Measurements from ENCODE around the gene BASP1.

The BASP1 gene

DNA sequence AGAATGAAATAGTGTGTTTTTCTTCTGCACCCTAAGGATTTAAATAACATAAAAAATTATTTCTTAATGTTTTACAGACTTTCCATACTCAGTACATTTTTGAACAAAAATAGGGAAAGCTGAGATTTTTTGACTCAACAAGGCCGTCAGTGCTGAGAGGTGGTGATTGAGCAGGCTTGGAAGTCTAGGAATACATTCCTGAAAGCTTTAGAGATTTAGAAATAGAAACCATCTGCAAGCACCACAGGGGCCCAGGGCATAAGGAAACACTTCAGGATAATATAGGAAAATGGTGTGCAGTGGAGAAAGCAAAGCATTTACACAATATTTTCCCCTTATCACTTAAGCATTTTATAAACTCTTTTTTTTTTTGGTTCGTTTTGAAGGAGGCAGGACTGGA lies 5.2 kb downstream of the BASP1 start:
- Histone ChIP-seq H3K4me1 (ENCODE audit: control insufficient read depth in 1 of 2, insufficient read depth in 2 of 2, low read length in 2 of 2) (peaks cover 15% of the 10 kb centered on the region in 2 experiments), H3K27ac (ENCODE audit: low read depth, low read length) (peak overlapping the region; percentile 65), H4K12ac (ENCODE audit: low read depth, low read length) (no peak overlapping the region)

GRCh38 chr5:17223367-17224185 lies 6.1 kb downstream of the BASP1 start:
- H3K9ac ChIP-seq (ENCODE audit: low read length): no peak overlapping the region
- H3K36me3 ChIP-seq (ENCODE audit: control insufficient read depth in 1 of 2, insufficient read depth in 2 of 2, low read length in 2 of 2): peaks cover 2 to 3% of the 10 kb centered on the region in 2 experiments
- no peak overlapping the region for H3K14ac ChIP-seq (ENCODE audit: low read length)
- H3K9me3 ChIP-seq (ENCODE audit: insufficient read depth, low read depth, low read length): no peaks in the 10 kb centered on the region
- no peak overlapping the region for H2BK5ac ChIP-seq (ENCODE audit: low read depth, low read length, poor library complexity)
- peak overlapping the region; percentile 43 for H3K27ac ChIP-seq (ENCODE audit: low read depth, low read length)
- H3K79me2 ChIP-seq (ENCODE audit: control insufficient read depth, insufficient read depth, low read length, poor library complexity): peaks cover 23% of the 10 kb centered on the region
- H3K4me1 ChIP-seq (ENCODE audit: control insufficient read depth in 1 of 2, insufficient read depth in 2 of 2, low read length in 2 of 2): peaks cover 18 to 20% of the 10 kb centered on the region in 2 experiments
- H2AK5ac ChIP-seq (ENCODE audit: low read length): no peak overlapping the region
- no peaks in the 10 kb centered on the region for H3K27me3 ChIP-seq (ENCODE audit: insufficient read depth, low read length)
- DNase-seq: peak in 1 of 2 donors; percentile 44
- H3K4me3 ChIP-seq (ENCODE audit: low read depth, low read length): no peak overlapping the region
- no CpG with 5 or more reads among the region's 5 CpGs for WGBS (ENCODE audit: extremely low coverage, insufficient coverage, insufficient read length)
- H4K8ac ChIP-seq (ENCODE audit: low read depth, low read length): no peak overlapping the region
- no peak overlapping the region for H3K23ac ChIP-seq (ENCODE audit: low read length)
- no peak overlapping the region for H2BK120ac ChIP-seq (ENCODE audit: insufficient read depth, low read length, poor library complexity)
- H2AFZ ChIP-seq (ENCODE audit: insufficient read depth, low read length, poor library complexity): no peak overlapping the region
- H2BK12ac ChIP-seq (ENCODE audit: low read length): no peak overlapping the region
- peaks cover 11% of the 10 kb centered on the region for H3K79me1 ChIP-seq (ENCODE audit: low read length)
- peak overlapping the region; percentile 10 for H3K4me2 ChIP-seq (ENCODE audit: low read length)
- H3K4ac ChIP-seq (ENCODE audit: low read depth, low read length): peak overlapping the region; percentile 47
- H3K18ac ChIP-seq (ENCODE audit: low read length): no peak overlapping the region
- H4K91ac ChIP-seq (ENCODE audit: low read depth, low read length): no peak overlapping the region
- no peak overlapping the region for H4K12ac ChIP-seq (ENCODE audit: low read depth, low read length)

More for the DNA sequence above, 5.2 kb downstream of the BASP1 start:
- Histone ChIP-seq H3K9me3 (ENCODE audit: insufficient read depth, low read depth, low read length) (no peaks in the 10 kb centered on the region), H4K91ac (ENCODE audit: low read depth, low read length) (no peak overlapping the region), H2BK12ac (ENCODE audit: low read length) (no peak overlapping the region), H3K79me2 (ENCODE audit: control insufficient read depth, insufficient read depth, low read length, poor library complexity) (peaks cover 31% of the 10 kb centered on the region), H2BK5ac (ENCODE audit: low read depth, low read length, poor library complexity) (no peak overlapping the region), H3K14ac (ENCODE audit: low read length) (no peak overlapping the region), H3K4me3 (ENCODE audit: low read depth, low read length) (no peak overlapping the region), H3K27me3 (ENCODE audit: insufficient read depth, low read length) (no peaks in the 10 kb centered on the region), H3K18ac (ENCODE audit: low read length) (no peak overlapping the region), H3K4ac (ENCODE audit: low read depth, low read length) (peak overlapping the region; percentile 77), H3K9ac (ENCODE audit: low read length) (no peak overlapping the region), H2AK5ac (ENCODE audit: low read length) (no peak overlapping the region), H2AFZ (ENCODE audit: insufficient read depth, low read length, poor library complexity) (no peak overlapping the region), H3K4me2 (ENCODE audit: low read length) (no peak overlapping the region), H3K23ac (ENCODE audit: low read length) (no peak overlapping the region), H3K36me3 (ENCODE audit: control insufficient read depth in 1 of 2, insufficient read depth in 2 of 2, low read length in 2 of 2) (peaks cover 2 to 3% of the 10 kb centered on the region in 2 experiments), H2BK120ac (ENCODE audit: insufficient read depth, low read length, poor library complexity) (no peak overlapping the region), H3K79me1 (ENCODE audit: low read length) (peaks cover 19% of the 10 kb centered on the region), H4K8ac (ENCODE audit: low read depth, low read length) (no peak overlapping the region)
- WGBS (ENCODE audit: extremely low coverage, insufficient coverage, insufficient read length): no CpG with 5 or more reads among the region's 2 CpGs
- DNase-seq: peak in 1 of 2 donors; percentile 35

- Histone ChIP-seq H3K27me3 (ENCODE audit: insufficient read depth, low read length) (no peaks in the 10 kb centered on the region), H3K79me1 (ENCODE audit: low read length) (peaks cover 5% of the 10 kb centered on the region), H3K4me3 (ENCODE audit: low read depth, low read length) (no peak overlapping the region), H3K4ac (ENCODE audit: low read depth, low read length) (peak overlapping the region; percentile 88), H3K27ac (ENCODE audit: low read depth, low read length) (peak overlapping the region; percentile 5), H3K36me3 (ENCODE audit: control insufficient read depth in 1 of 2, insufficient read depth in 2 of 2, low read length in 2 of 2) (peaks cover 2 to 3% of the 10 kb centered on the region in 2 experiments), H3K9me3 (ENCODE audit: insufficient read depth, low read depth, low read length) (no peaks in the 10 kb centered on the region), H3K4me2 (ENCODE audit: low read length) (no peak overlapping the region), H3K23ac (ENCODE audit: low read length) (no peak overlapping the region), H3K9ac (ENCODE audit: low read length) (no peak overlapping the region), H3K18ac (ENCODE audit: low read length) (no peak overlapping the region), H2AK5ac (ENCODE audit: low read length) (no peak overlapping the region), H3K4me1 (ENCODE audit: control insufficient read depth in 1 of 2, insufficient read depth in 2 of 2, low read length in 2 of 2) (peaks cover 15 to 24% of the 10 kb centered on the region in 2 experiments), H2AFZ (ENCODE audit: insufficient read depth, low read length, poor library complexity) (no peak overlapping the region), H4K12ac (ENCODE audit: low read depth, low read length) (no peak overlapping the region), H4K8ac (ENCODE audit: low read depth, low read length) (no peak overlapping the region), H4K91ac (ENCODE audit: low read depth, low read length) (no peak overlapping the region), H2BK5ac (ENCODE audit: low read depth, low read length, poor library complexity) (peak overlapping the region; percentile 19), H2BK12ac (ENCODE audit: low read length) (no peak overlapping the region), H3K14ac (ENCODE audit: low read length) (no peak overlapping the region), H3K79me2 (ENCODE audit: control insufficient read depth, insufficient read depth, low read length, poor library complexity) (peaks cover 18% of the 10 kb centered on the region), H2BK120ac (ENCODE audit: insufficient read depth, low read length, poor library complexity) (peak overlapping the region; percentile 57)
- DNase-seq: peak in 1 of 2 donors; percentile 34
- WGBS (ENCODE audit: extremely low coverage, insufficient coverage, insufficient read length): no CpG with 5 or more reads among the region's 11 CpGs
Measured at GRCh38 chr5:17224858-17225511, 7.6 kb downstream of the BASP1 start.

DNA sequence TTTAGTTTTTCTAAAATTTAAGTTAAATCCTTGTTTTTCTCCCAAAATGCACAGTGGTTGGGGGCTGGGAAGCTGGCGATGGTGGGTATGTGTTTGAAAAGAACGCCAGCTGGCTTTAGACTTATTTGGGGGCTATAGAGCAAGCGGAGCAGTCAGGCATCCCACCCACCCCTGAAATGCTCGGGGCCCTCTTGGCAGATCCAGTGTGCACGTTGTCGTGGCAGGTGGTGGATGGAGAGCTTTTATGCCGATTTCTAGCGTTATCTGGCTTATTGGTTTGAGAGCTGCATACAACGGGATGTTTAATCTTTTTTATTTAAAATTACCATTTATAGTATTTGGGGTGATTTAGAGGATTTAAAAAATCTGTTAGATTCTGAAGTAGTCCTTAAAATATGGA lies 8.1 kb downstream of the BASP1 start:
- Histone ChIP-seq H3K4me2 (ENCODE audit: low read length) (no peak overlapping the region), H3K18ac (ENCODE audit: low read length) (no peak overlapping the region), H2BK120ac (ENCODE audit: insufficient read depth, low read length, poor library complexity) (no peak overlapping the region), H3K79me1 (ENCODE audit: low read length) (peaks cover 5% of the 10 kb centered on the region), H2AK5ac (ENCODE audit: low read length) (no peak overlapping the region), H3K4me3 (ENCODE audit: low read depth, low read length) (no peak overlapping the region), H3K14ac (ENCODE audit: low read length) (no peak overlapping the region), H3K27ac (ENCODE audit: low read depth, low read length) (no peak overlapping the region), H4K91ac (ENCODE audit: low read depth, low read length) (no peak overlapping the region), H2AFZ (ENCODE audit: insufficient read depth, low read length, poor library complexity) (no peak overlapping the region), H3K9me3 (ENCODE audit: insufficient read depth, low read depth, low read length) (no peaks in the 10 kb centered on the region), H3K27me3 (ENCODE audit: insufficient read depth, low read length) (no peaks in the 10 kb centered on the region), H2BK12ac (ENCODE audit: low read length) (no peak overlapping the region), H3K9ac (ENCODE audit: low read length) (no peak overlapping the region), H3K4me1 (ENCODE audit: control insufficient read depth in 1 of 2, insufficient read depth in 2 of 2, low read length in 2 of 2) (peaks cover 15 to 24% of the 10 kb centered on the region in 2 experiments), H3K79me2 (ENCODE audit: control insufficient read depth, insufficient read depth, low read length, poor library complexity) (peaks cover 20% of the 10 kb centered on the region), H4K8ac (ENCODE audit: low read depth, low read length) (no peak overlapping the region), H4K12ac (ENCODE audit: low read depth, low read length) (no peak overlapping the region), H3K36me3 (ENCODE audit: control insufficient read depth in 1 of 2, insufficient read depth in 2 of 2, low read length in 2 of 2) (peaks cover 3 to 7% of the 10 kb centered on the region in 2 experiments), H3K4ac (ENCODE audit: low read depth, low read length) (peak overlapping the region; percentile 84), H2BK5ac (ENCODE audit: low read depth, low read length, poor library complexity) (no peak overlapping the region), H3K23ac (ENCODE audit: low read length) (no peak overlapping the region)
- no CpG with 5 or more reads among the region's 9 CpGs for WGBS (ENCODE audit: extremely low coverage, insufficient coverage, insufficient read length)
- DNase-seq: no peak
